Natural killer cell (primary cell): ENCODE data around the gene FXYD6. TPM values are rescaled to one million over a fixed set of nuclear protein-coding genes. Genes with fewer than 3 reads are reported as not detected.

ENCODE experiments used
- ATAC-seq, 3 donors: fragments of 150-1000 bp in 2 of 3; fragments of 200-7000 bp in 1 of 3; cut with Tn5 transposase; 1 replicate in 1 of 3; 2 replicates in 2 of 3; pipeline ENCODE4 v1.10.0; 2021; ENCODE audit warnings: mild to moderate bottlenecking in 2 of 3, moderate library complexity in 2 of 3
- DNase-seq, 2 donors: peaks; one replicate each; pipeline versions ENCODE4 v3.0.0 to v3.0.0-alpha.2; 2013 to 2021; ENCODE audit warnings: mixed read lengths in 1 of 2
- H3K27ac ChIP-seq: one replicate; pipeline ENCODE4 v1.5.1; 2013; ENCODE audit warnings: mild to moderate bottlenecking, low read length
- H3K27me3 ChIP-seq: one replicate; pipeline ENCODE4 v1.6.1; 2013; ENCODE audit warnings: low read length; ENCODE audit not compliant: control insufficient read depth, insufficient read depth
- H3K36me3 ChIP-seq: one replicate; pipeline ENCODE4 v1.6.1; 2013; ENCODE audit warnings: low read length; ENCODE audit not compliant: control insufficient read depth, insufficient read depth
- H3K4me1 ChIP-seq: one replicate; pipeline ENCODE4 v1.6.1; 2013; ENCODE audit warnings: low read length; ENCODE audit not compliant: control insufficient read depth, insufficient read depth
- H3K4me3 ChIP-seq: one replicate; pipeline ENCODE4 v1.5.1; 2013; ENCODE audit warnings: low read length
- H3K9me3 ChIP-seq: one replicate; pipeline ENCODE4 v1.6.1; 2013; ENCODE audit warnings: low read length; ENCODE audit not compliant: control insufficient read depth, insufficient read depth
- H3K27ac Mint-ChIP-seq, 2 donors: one replicate each; pipeline ENCODE4 v1.8.0; 2022; ENCODE audit warnings: mild to moderate bottlenecking in 2 of 2, mixed read lengths in 2 of 2, moderate library complexity in 1 of 2
- H3K27me3 Mint-ChIP-seq, 2 donors: one replicate each; pipeline ENCODE4 v1.8.0; 2022; ENCODE audit warnings: low read depth in 2 of 2, mixed read lengths in 2 of 2
- H3K36me3 Mint-ChIP-seq: one replicate; pipeline ENCODE4 v1.8.0; 2022; ENCODE audit warnings: mixed read lengths
- H3K4me1 Mint-ChIP-seq, 2 donors: one replicate each; pipeline ENCODE4 v1.8.0; 2022; ENCODE audit warnings: mixed read lengths in 2 of 2
- H3K4me3 Mint-ChIP-seq: one replicate; pipeline ENCODE4 v1.8.0; 2022; ENCODE audit warnings: mild to moderate bottlenecking, moderate library complexity, mixed read lengths
- H3K9me3 Mint-ChIP-seq, 2 donors: one replicate each; pipeline ENCODE4 v1.8.0; 2022; ENCODE audit warnings: mixed read lengths in 2 of 2
- CTCF ChIP-seq: fragments of 200-600 bp; IDR thresholded peaks from one replicate; pipeline ENCODE4 v1.8.0; 2022; ENCODE audit warnings: antibody characterized with exemption
- WGBS: methylation state at CpG from one replicate; pipeline ENCODE4 v1.1.7; 2013; ENCODE audit warnings: missing lambda C conversion rate; ENCODE audit not compliant: insufficient coverage; 5-methylcytosine and 5-hydroxymethylcytosine counted together
- intact Hi-C: fragments of 100-400 bp; cut with micrococcal nuclease; formaldehyde crosslinking; loops from one replicate; pipeline ENCODE4 v1.14.2; 2022
- total RNA-seq, 4 donors: library from RNA; stranded (reverse); fragments of 120-200 nt in 1 of 4; gene quantifications; one replicate each; pipeline versions ENCODE4 v1.2.3 to v1.2.4, GENCODE V29; 2013 to 2022

Gene FXYD6
- total RNA-seq, 3 donors from 2014 or later (not counting 1 experiment from before 2014, with no cell fraction given): 0.20 to 0.90 TPM; not detected in 1

- H3K27me3 Mint-ChIP-seq: peaks cover 8 to 13% of the 10 kb centered on the region in 2 donors
- no peak for DNase-seq
- WGBS: 84% methylated on average over 9 of the region's 9 CpGs
- Histone ChIP-seq H3K36me3 (no peaks in the 10 kb centered on the region), H3K27ac (no peak overlapping the region), H3K9me3 (no peaks in the 10 kb centered on the region), H3K4me1 (no peaks in the 10 kb centered on the region), H3K27me3 (no peaks in the 10 kb centered on the region), H3K4me3 (no peak overlapping the region)
- no peak for ATAC-seq
- no peak overlapping the region for H3K27ac Mint-ChIP-seq
- no peaks in the 10 kb centered on the region for H3K4me1 Mint-ChIP-seq
- H3K4me3 Mint-ChIP-seq: no peak overlapping the region
- H3K9me3 Mint-ChIP-seq: no peaks in the 10 kb centered on the region
- no peaks in the 10 kb centered on the region for H3K36me3 Mint-ChIP-seq
- TF ChIP-seq CTCF: no peak
- intact Hi-C loops: no loop called here
Observed at GRCh38 chr11:117887431-117888138, 11.1 kb upstream of the FXYD6 start.

- Mint-ChIP-seq H3K9me3 (no peaks in the 10 kb centered on the region), H3K4me3 (no peak overlapping the region), H3K36me3 (no peaks in the 10 kb centered on the region), H3K4me1 (no peaks in the 10 kb centered on the region), H3K27me3 (peaks cover 11 to 13% of the 10 kb centered on the region in 2 donors), H3K27ac (no peak overlapping the region)
- DNase-seq: no peak
- no peak for TF ChIP-seq CTCF
- 96% methylated on average over 11 of the region's 11 CpGs for WGBS
- Histone ChIP-seq H3K9me3 (no peaks in the 10 kb centered on the region), H3K27ac (no peak overlapping the region), H3K27me3 (no peaks in the 10 kb centered on the region), H3K36me3 (no peaks in the 10 kb centered on the region), H3K4me1 (no peaks in the 10 kb centered on the region), H3K4me3 (no peak overlapping the region)
- no peak for ATAC-seq
- intact Hi-C loops: no loop called here
Observed at GRCh38 chr11:117885777-117886176, 9.3 kb upstream of the FXYD6 start.

GRCh38 chr11:117884994-117885393 lies 8.5 kb upstream of the FXYD6 start:
- H3K9me3 Mint-ChIP-seq: no peaks in the 10 kb centered on the region
- Histone ChIP-seq H3K27me3 (no peaks in the 10 kb centered on the region), H3K27ac (no peak overlapping the region), H3K4me1 (no peaks in the 10 kb centered on the region), H3K36me3 (no peaks in the 10 kb centered on the region), H3K9me3 (no peaks in the 10 kb centered on the region), H3K4me3 (no peak overlapping the region)
- no peak overlapping the region for H3K27ac Mint-ChIP-seq
- no peaks in the 10 kb centered on the region for H3K36me3 Mint-ChIP-seq
- intact Hi-C loops: no loop called here
- 86% methylated on average over 7 of the region's 7 CpGs for WGBS
- no peak for ATAC-seq
- no peak overlapping the region for H3K4me3 Mint-ChIP-seq
- TF ChIP-seq CTCF: no peak
- H3K4me1 Mint-ChIP-seq: no peaks in the 10 kb centered on the region
- no peak for DNase-seq
- H3K27me3 Mint-ChIP-seq: peaks cover 19% of the 10 kb centered on the region in 2 donors

GRCh38 chr11:117883063-117883462 lies 6.6 kb upstream of the FXYD6 start:
- WGBS: 78% methylated on average over 3 of the region's 3 CpGs
- no peak for DNase-seq
- no peak overlapping the region for H3K4me3 ChIP-seq
- no peaks in the 10 kb centered on the region for H3K4me1 Mint-ChIP-seq
- H3K27me3 Mint-ChIP-seq: peaks cover 33 to 36% of the 10 kb centered on the region in 2 donors
- no peak overlapping the region for H3K4me3 Mint-ChIP-seq
- no peaks in the 10 kb centered on the region for H3K27me3 ChIP-seq
- H3K27ac Mint-ChIP-seq: no peak overlapping the region
- H3K9me3 ChIP-seq: no peaks in the 10 kb centered on the region
- no peak overlapping the region for H3K27ac ChIP-seq
- intact Hi-C loops: no loop called here
- no peaks in the 10 kb centered on the region for H3K36me3 ChIP-seq
- no peaks in the 10 kb centered on the region for H3K9me3 Mint-ChIP-seq
- no peak for ATAC-seq
- H3K4me1 ChIP-seq: no peaks in the 10 kb centered on the region
- no peak for TF ChIP-seq CTCF
- H3K36me3 Mint-ChIP-seq: no peaks in the 10 kb centered on the region
